ENCODE data around the gene ATP11A. TPM values are rescaled to one million over a fixed set of nuclear protein-coding genes. Genes with fewer than 3 reads are reported as not detected.

ATP11A gene
- total RNA-seq, 2 donors from 2014 or later, result 15.2 to 38.4 TPM

- TF ChIP-seq CTCF (IDR thresholded peaks at IDR 0.05), result no peak
- DNase-seq (ENCODE audit: low spot score) (no peak), ATAC-seq (ENCODE audit: insufficient number of reproducible peaks, low FRiP score, low read depth) (no peak)
- no peaks in the 10 kb centered on the region for H3K27me3 ChIP-seq (replicated peaks; ENCODE audit: insufficient read depth)
- no peak overlapping the region for H3K4me3 ChIP-seq
- H3K36me3 ChIP-seq, result no peaks in the 10 kb centered on the region
- H3K9me3 ChIP-seq, result no peaks in the 10 kb centered on the region
- no peaks in the 10 kb centered on the region for H3K4me1 ChIP-seq (ENCODE audit: control insufficient read depth in 1 of 2, low read depth in 2 of 2)
- H3K27ac ChIP-seq, result no peak overlapping the region
Observed at GRCh38 chr13:112916296-112916695, 226.5 kb downstream of the ATP11A start.

- no peak for ATAC-seq (ENCODE audit: insufficient number of reproducible peaks, low FRiP score, low read depth)
- no peaks in the 10 kb centered on the region for H3K27me3 ChIP-seq (replicated peaks; ENCODE audit: insufficient read depth)
- no peak overlapping the region for H3K27ac ChIP-seq
- DNase-seq (ENCODE audit: low spot score), result no peak
- TF ChIP-seq CTCF (IDR thresholded peaks at IDR 0.05), result no peak
- H3K9me3 ChIP-seq, result no peaks in the 10 kb centered on the region
- no peak overlapping the region for H3K4me3 ChIP-seq
- no peaks in the 10 kb centered on the region for H3K4me1 ChIP-seq (ENCODE audit: control insufficient read depth in 1 of 2, low read depth in 2 of 2)
- no peaks in the 10 kb centered on the region for H3K36me3 ChIP-seq
Observed at GRCh38 chr13:112917056-112917664, 227.3 kb downstream of the ATP11A start.

- Histone ChIP-seq H3K9me3 (no peaks in the 10 kb centered on the region), H3K27me3 (replicated peaks; ENCODE audit: insufficient read depth) (no peaks in the 10 kb centered on the region), H3K27ac (no peak overlapping the region), H3K4me3 (no peak overlapping the region), H3K4me1 (ENCODE audit: control insufficient read depth in 1 of 2, low read depth in 2 of 2) (no peaks in the 10 kb centered on the region), H3K36me3 (no peaks in the 10 kb centered on the region)
- ATAC-seq (ENCODE audit: insufficient number of reproducible peaks, low FRiP score, low read depth) (no peak), DNase-seq (ENCODE audit: low spot score) (no peak)
- no peak for TF ChIP-seq CTCF (IDR thresholded peaks at IDR 0.05)
Observed at GRCh38 chr13:112917737-112918136, 227.9 kb downstream of the ATP11A start.

GRCh38 chr13:112918266-112918665, 228.4 kb downstream of the ATP11A start:
- no peaks in the 10 kb centered on the region for H3K36me3 ChIP-seq
- ATAC-seq (ENCODE audit: insufficient number of reproducible peaks, low FRiP score, low read depth) (no peak), DNase-seq (ENCODE audit: low spot score) (no peak)
- no peaks in the 10 kb centered on the region for H3K27me3 ChIP-seq (replicated peaks; ENCODE audit: insufficient read depth)
- no peaks in the 10 kb centered on the region for H3K9me3 ChIP-seq
- TF ChIP-seq CTCF (IDR thresholded peaks at IDR 0.05), result no peak
- no peak overlapping the region for H3K27ac ChIP-seq
- H3K4me1 ChIP-seq (ENCODE audit: control insufficient read depth in 1 of 2, low read depth in 2 of 2), result no peaks in the 10 kb centered on the region
- no peak overlapping the region for H3K4me3 ChIP-seq

GRCh38 chr13:112918746-112919145, 228.9 kb downstream of the ATP11A start:
- no peak for DNase-seq (ENCODE audit: low spot score)
- Histone ChIP-seq H3K27me3 (replicated peaks; ENCODE audit: insufficient read depth) (no peaks in the 10 kb centered on the region), H3K36me3 (no peaks in the 10 kb centered on the region), H3K27ac (no peak overlapping the region), H3K4me3 (no peak overlapping the region), H3K9me3 (no peaks in the 10 kb centered on the region), H3K4me1 (ENCODE audit: control insufficient read depth in 1 of 2, low read depth in 2 of 2) (no peaks in the 10 kb centered on the region)
- ATAC-seq (ENCODE audit: insufficient number of reproducible peaks, low FRiP score, low read depth), result no peak
- TF ChIP-seq CTCF (IDR thresholded peaks at IDR 0.05), result no peak

All from thoracic aorta (tissue), 2 donors.